IMR-90 (cell line): Measurements from ENCODE around the gene SSNA1. TPM values are rescaled to one million over a fixed set of nuclear protein-coding genes. Genes with fewer than 3 reads are reported as not detected.

Experiments
- ATAC-seq: fragments of 200-7000 bp; cut with Tn5 transposase; 2 replicates; pipeline ENCODE4 v1.9.1; 2020; ENCODE audit warnings: low read depth, mild to moderate bottlenecking, moderate library complexity
- BruUV-seq: library from RNA; stranded (reverse); fragments of 400-500 nt; replicated peaks from 2 replicates; lab custom pipeline; 2021; lab: Mats Ljungman, UMichigan
- CTCF ChIA-PET: fragments of 300-600 bp; formaldehyde crosslinking; extraction: SDS; loops from one replicate; lab custom pipeline; 2021; ENCODE audit warnings: antibody characterized with exemption; lab: Yijun Ruan, JAX
- POLR2A ChIA-PET: fragments of 300-600 bp; sonication (Branson Sonifier 250); formaldehyde crosslinking; loops from one replicate; lab custom pipeline; 2022; ENCODE audit warnings: antibody characterized with exemption; ENCODE audit not compliant: unreplicated experiment; lab: Charles Lee
- DNase-seq: peaks from one replicate; pipeline ENCODE4 v3.0.0; 2013
- H2AFZ ChIP-seq: replicated peaks from 2 replicates; pipeline ENCODE3; 2013; ENCODE audit warnings: low read length, mild to moderate bottlenecking; ENCODE audit not compliant: poor library complexity
- H2AK5ac ChIP-seq: 2 replicates; pipeline ENCODE4 v1.6.1; 2013; ENCODE audit warnings: low read depth, low read length, inconsistent platforms
- H2AK9ac ChIP-seq: replicated peaks from 2 replicates; pipeline ENCODE3; 2013; ENCODE audit warnings: mild to moderate bottlenecking, low read depth, low read length, moderate library complexity; ENCODE audit not compliant: poor library complexity
- H2BK120ac ChIP-seq: 2 replicates; pipeline ENCODE4 v1.6.1; 2013; ENCODE audit warnings: low read depth, low read length, inconsistent platforms
- H2BK15ac ChIP-seq: 3 replicates; pipeline ENCODE4 v1.6.1; 2013; ENCODE audit warnings: low read depth, low read length, inconsistent platforms
- H2BK20ac ChIP-seq: 2 replicates; pipeline ENCODE4 v1.6.1; 2013; ENCODE audit warnings: low read depth, mild to moderate bottlenecking, inconsistent platforms, low read length, moderate library complexity
- H2BK5ac ChIP-seq: 2 replicates; pipeline ENCODE4 v1.6.1; 2013; ENCODE audit warnings: mild to moderate bottlenecking, low read depth, low read length, inconsistent platforms; ENCODE audit not compliant: poor library complexity, severe bottlenecking
- H3K14ac ChIP-seq: replicated peaks from 2 replicates; pipeline ENCODE4 v1.6.1; 2013; ENCODE audit warnings: low read depth, low read length, inconsistent platforms
- H3K18ac ChIP-seq: 2 replicates; pipeline ENCODE4 v1.6.1; 2013; ENCODE audit warnings: low read depth, low read length, control low read depth
- H3K23ac ChIP-seq: 2 replicates; pipeline ENCODE4 v1.6.1; 2013; ENCODE audit warnings: low read depth, low read length, inconsistent platforms
- H3K27ac ChIP-seq: 2 replicates; pipeline ENCODE4 v1.5.1; 2013; ENCODE audit warnings: mild to moderate bottlenecking, control low read depth, low read length; ENCODE audit not compliant: insufficient read depth
- H3K27me3 ChIP-seq: 2 replicates; pipeline ENCODE4 v1.6.1; 2013; ENCODE audit warnings: low read length; ENCODE audit not compliant: control insufficient read depth, insufficient read depth
- H3K36me3 ChIP-seq: 2 replicates; pipeline ENCODE4 v1.6.1; 2013; ENCODE audit warnings: low read length, mixed read lengths; ENCODE audit not compliant: control insufficient read depth, insufficient read depth
- H3K4ac ChIP-seq: 2 replicates; pipeline ENCODE4 v1.6.1; 2013; ENCODE audit warnings: low read depth, low read length, inconsistent platforms
- H3K4me1 ChIP-seq: 2 replicates; pipeline ENCODE4 v1.6.1; 2013; ENCODE audit warnings: low read length, mixed read lengths; ENCODE audit not compliant: control insufficient read depth, insufficient read depth
- H3K4me2 ChIP-seq: 2 replicates; pipeline ENCODE4 v1.6.1; 2013; ENCODE audit warnings: low read depth, mild to moderate bottlenecking, control low read depth, low read length, moderate library complexity
- H3K4me3 ChIP-seq: 2 replicates; pipeline ENCODE4 v1.5.1; 2013; ENCODE audit warnings: low read depth, mild to moderate bottlenecking, control low read depth, low read length, moderate library complexity; ENCODE audit not compliant: insufficient read depth
- H3K56ac ChIP-seq: 2 replicates; pipeline ENCODE4 v1.6.1; 2013; ENCODE audit warnings: low read length, inconsistent platforms; ENCODE audit not compliant: insufficient read depth; ENCODE audit errors: extremely low read depth
- H3K79me1 ChIP-seq, 2 experiments: 2 replicates each; pipeline ENCODE4 v1.6.1; 2013; ENCODE audit warnings: low read length in 2 of 2, inconsistent platforms in 1 of 2, low read depth in 1 of 2
- H3K9ac ChIP-seq: 2 replicates; pipeline ENCODE4 v1.6.1; 2013; ENCODE audit warnings: low read depth, low read length, control low read depth
- H3K9me1 ChIP-seq: 2 replicates; pipeline ENCODE4 v1.6.1; 2013; ENCODE audit warnings: low read length, inconsistent platforms; ENCODE audit not compliant: insufficient read depth
- H3K9me3 ChIP-seq: 2 replicates; pipeline ENCODE4 v1.6.1; 2013; ENCODE audit warnings: low read length; ENCODE audit not compliant: control insufficient read depth, insufficient read depth
- H4K20me1 ChIP-seq: 2 replicates; pipeline ENCODE4 v1.6.1; 2013; ENCODE audit warnings: low read length, inconsistent platforms; ENCODE audit not compliant: insufficient read depth
- H4K5ac ChIP-seq: 2 replicates; pipeline ENCODE4 v1.6.1; 2013; ENCODE audit warnings: mild to moderate bottlenecking, low read depth, low read length, control low read depth
- H4K8ac ChIP-seq, 2 experiments: 2 replicates each; pipeline ENCODE4 v1.6.1; 2013; ENCODE audit warnings: low read depth in 2 of 2, low read length in 2 of 2, control low read depth in 1 of 2, inconsistent platforms in 1 of 2
- H4K91ac ChIP-seq: 2 replicates; pipeline ENCODE4 v1.6.1; 2013; ENCODE audit warnings: low read depth, low read length, inconsistent platforms; ENCODE audit not compliant: insufficient read depth
- CEBPB ChIP-seq: IDR thresholded peaks from 2 replicates; pipeline ENCODE4 v1.6.1; 2012; ENCODE audit warnings: low read depth, low read length, improper control_type of control experiment
- CHD1 ChIP-seq: IDR thresholded peaks from 2 replicates; pipeline ENCODE4 v1.6.1; 2012; ENCODE audit warnings: low read depth, low read length, improper control_type of control experiment
- FOS ChIP-seq: fragments of 150-350 bp; IDR thresholded peaks from 2 replicates; pipeline ENCODE4 v1.6.1; 2016; ENCODE audit warnings: low read depth, low read length
- RAD21 ChIP-seq: IDR thresholded peaks from 2 replicates; pipeline ENCODE4 v1.6.1; 2012; ENCODE audit warnings: low read length, improper control_type of control experiment
- RCOR1 ChIP-seq: IDR thresholded peaks from 2 replicates; pipeline ENCODE4 v1.6.1; 2012; ENCODE audit warnings: mild to moderate bottlenecking, low read length, improper control_type of control experiment; ENCODE audit not compliant: insufficient replicate concordance
- USF2 ChIP-seq: fragments of 150-350 bp; IDR thresholded peaks from 2 replicates; pipeline ENCODE4 v1.6.1; 2017; ENCODE audit warnings: mild to moderate bottlenecking, antibody characterized with exemption, low read length, low read depth
- WGBS, 2 experiments: methylation state at CpG; one replicate each; pipeline versions ENCODE4 v1.1.5 to v1.1.7; 2013; ENCODE audit warnings: missing lambda C conversion rate in 2 of 2; ENCODE audit not compliant: insufficient read length in 1 of 2; ENCODE audit errors: extremely low coverage in 2 of 2; 5-methylcytosine and 5-hydroxymethylcytosine counted together
- dilution Hi-C: fragments of 300-500 bp; cut with HindIII; formaldehyde crosslinking; loops from one replicate; pipeline ENCODE4 v1.14.3; 2018; ENCODE audit warnings: low sequenced_read_pairs; ENCODE audit not compliant: unreplicated experiment
- in situ Hi-C: fragments of 300-500 bp; cut with MboI; formaldehyde crosslinking; loops from 3 replicates; pipeline ENCODE4 v1.14.3; 2019; ENCODE audit warnings: low sequenced_read_pairs, inconsistent platforms, mixed read lengths
- intact Hi-C: fragments of 100-400 bp; cut with micrococcal nuclease; formaldehyde crosslinking; loops from 2 replicates; pipeline ENCODE4 v1.10.0; 2022
- polyA plus RNA-seq, 3 experiments: library from polyadenylated mRNA; depleted of rRNA; stranded (reverse); fragments of >200 nt; gene quantifications; 2 replicates each; pipeline ENCODE4 v1.2.3, GENCODE V29; 2012; ENCODE audit warnings: low replicate concordance in 1 of 3
- total RNA-seq: library from RNA; depleted of rRNA; stranded (reverse); fragments of >200 nt; gene quantifications from 2 replicates; pipeline ENCODE4 v1.2.3, GENCODE V29; 2012

SSNA1 gene
- total and polyA plus RNA-seq, 2 of the 4 experiments (the other 2 are of a cell fraction), result 55.7 to 86.7 TPM

GRCh38 chr9:137146527-137146918 is 42.0 kb upstream of the SSNA1 start:
- in situ Hi-C loops, result no loop called here
- intact Hi-C loops, result no loop called here
- no peak for ATAC-seq

More at GRCh38 chr9:137146527-137146918, 42.0 kb upstream of the SSNA1 start:
- dilution Hi-C loops, result no loop called here
- H3K9me3 ChIP-seq, result no peaks in the 10 kb centered on the region
- H3K36me3 ChIP-seq, result no peaks in the 10 kb centered on the region
- no peak overlapping the region for H3K23ac ChIP-seq
- no peaks in the 10 kb centered on the region for H3K79me1 ChIP-seq
- H3K4ac ChIP-seq, result no peak overlapping the region
- no peak overlapping the region for H2BK5ac ChIP-seq
- H2BK120ac ChIP-seq, result no peak overlapping the region
- H2BK15ac ChIP-seq, result no peak overlapping the region
- no peak overlapping the region for H3K9ac ChIP-seq
- H3K27ac ChIP-seq, result no peak overlapping the region
- no peak overlapping the region for H4K8ac ChIP-seq
- no peak for DNase-seq
- no peak overlapping the region for H3K4me2 ChIP-seq
- no peak overlapping the region for H2AK9ac ChIP-seq
- H3K4me1 ChIP-seq, result no peaks in the 10 kb centered on the region
- no peak overlapping the region for H4K5ac ChIP-seq
- 0 out of 2 replicates have a peak, but pooled peaks cover 4% of the 10 kb centered on the region for H3K9me1 ChIP-seq
- no peak overlapping the region for H3K18ac ChIP-seq
- H2BK20ac ChIP-seq, result no peak overlapping the region
- no peak overlapping the region for H3K4me3 ChIP-seq
- TF ChIP-seq USF2 (no peak), RCOR1 (no peak), FOS (no peak), RAD21 (no peak), CEBPB (no peak), CHD1 (no peak)
- no CpG with 5 or more reads among the region's 9 CpGs for WGBS, 2 experiments
- H2AK5ac ChIP-seq, result no peak overlapping the region
- H4K91ac ChIP-seq, result no peak overlapping the region
- no peak overlapping the region for H3K14ac ChIP-seq
- no peak overlapping the region for H3K56ac ChIP-seq
- BruUV-seq, result no TSS peak
- ChIA-PET POLR2A (no interaction called here), CTCF (no interaction called here)
- peaks cover 26% of the 10 kb centered on the region for H3K27me3 ChIP-seq
- peak overlapping the region; percentile 14 for H2AFZ ChIP-seq
- no peaks in the 10 kb centered on the region for H4K20me1 ChIP-seq
